Testis (tissue), 2 donors: ENCODE data around the gene C2CD4C.

Experiments used
- POLR2A ChIP-seq: fragments of 450-650 bp; IDR thresholded peaks from one replicate; pipeline ENCODE4 v1.6.1; 2017; ENCODE audit warnings: antibody characterized with exemption, mild to moderate bottlenecking, moderate library complexity
- TF ChIP-seq, protein P1 (sequence below), 3 experiments: fragments of 450-650 bp in 2 of 3; fragments of 200-600 bp in 1 of 3; sonication (generic) in 1 of 3; IDR thresholded peaks; one replicate each; pipeline ENCODE4 v1.5.1; 2016 to 2019; ENCODE audit warnings: antibody characterized with exemption in 3 of 3, mild to moderate bottlenecking in 2 of 3, moderate library complexity in 1 of 3

DNA sequence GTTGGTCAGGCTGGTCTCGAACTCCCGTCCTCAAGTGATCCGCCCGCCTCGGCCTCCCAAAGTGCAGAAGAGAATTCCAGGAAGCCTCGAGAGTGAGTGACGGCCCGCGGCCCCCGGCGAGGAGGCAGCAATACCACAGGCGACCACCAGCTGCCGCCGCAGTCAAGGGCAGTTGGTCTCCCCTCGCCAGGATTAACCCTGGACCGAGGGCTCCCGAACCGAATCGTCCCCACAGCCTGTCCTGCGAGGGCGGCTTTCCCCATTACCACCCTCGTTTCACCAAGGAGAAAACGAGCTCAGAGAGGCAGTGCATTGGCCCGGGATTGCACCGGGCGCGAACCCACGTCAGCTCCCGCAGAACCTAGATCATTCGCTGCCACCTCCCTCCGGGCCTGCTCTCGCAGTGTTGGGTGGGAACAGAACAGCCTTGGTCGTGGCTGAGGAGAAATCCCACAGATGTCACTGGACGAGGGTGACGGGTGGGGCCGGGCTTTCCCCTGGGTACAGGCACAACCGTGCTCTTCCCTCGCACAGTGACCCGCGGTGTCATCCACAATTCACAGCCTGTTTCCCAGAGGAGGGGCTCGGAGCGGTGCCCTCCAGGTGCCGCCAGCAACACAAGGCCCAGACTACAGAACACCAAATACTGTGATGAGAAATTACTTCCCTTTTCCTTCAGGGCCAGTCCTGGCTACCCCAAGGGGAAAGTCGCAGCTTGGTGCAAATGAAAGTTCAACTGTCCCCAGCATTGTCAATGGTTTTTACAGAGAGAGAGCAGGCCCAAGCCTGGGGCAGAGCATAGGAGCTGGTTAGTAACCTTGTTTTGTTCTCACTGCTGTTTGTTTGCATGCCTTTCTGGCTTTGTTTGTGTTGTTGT lies 24.8 kb downstream of the C2CD4C start:
- TF ChIP-seq, protein P1, sequence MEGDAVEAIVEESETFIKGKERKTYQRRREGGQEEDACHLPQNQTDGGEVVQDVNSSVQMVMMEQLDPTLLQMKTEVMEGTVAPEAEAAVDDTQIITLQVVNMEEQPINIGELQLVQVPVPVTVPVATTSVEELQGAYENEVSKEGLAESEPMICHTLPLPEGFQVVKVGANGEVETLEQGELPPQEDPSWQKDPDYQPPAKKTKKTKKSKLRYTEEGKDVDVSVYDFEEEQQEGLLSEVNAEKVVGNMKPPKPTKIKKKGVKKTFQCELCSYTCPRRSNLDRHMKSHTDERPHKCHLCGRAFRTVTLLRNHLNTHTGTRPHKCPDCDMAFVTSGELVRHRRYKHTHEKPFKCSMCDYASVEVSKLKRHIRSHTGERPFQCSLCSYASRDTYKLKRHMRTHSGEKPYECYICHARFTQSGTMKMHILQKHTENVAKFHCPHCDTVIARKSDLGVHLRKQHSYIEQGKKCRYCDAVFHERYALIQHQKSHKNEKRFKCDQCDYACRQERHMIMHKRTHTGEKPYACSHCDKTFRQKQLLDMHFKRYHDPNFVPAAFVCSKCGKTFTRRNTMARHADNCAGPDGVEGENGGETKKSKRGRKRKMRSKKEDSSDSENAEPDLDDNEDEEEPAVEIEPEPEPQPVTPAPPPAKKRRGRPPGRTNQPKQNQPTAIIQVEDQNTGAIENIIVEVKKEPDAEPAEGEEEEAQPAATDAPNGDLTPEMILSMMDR (IDR thresholded peaks at IDR 0.05), result peak in 2 of 3 experiments; percentile 26 to 34
- TF ChIP-seq POLR2A, result no peak
